NCI-H2227 treated with DMSO at 0.1 percent for 48 hours (cell line): ENCODE data around the gene INKA1.
"Not testable (repeated sequence)": the region's sequence is repeated elsewhere in the genome, so short reads cannot be mapped to it uniquely, and the experiment has no call there.

Source experiments
- DNase-seq: peaks from one replicate; lab custom pipeline; 2025; lab: John Stamatoyannopoulos, UW

Gene INKA1

DNA sequence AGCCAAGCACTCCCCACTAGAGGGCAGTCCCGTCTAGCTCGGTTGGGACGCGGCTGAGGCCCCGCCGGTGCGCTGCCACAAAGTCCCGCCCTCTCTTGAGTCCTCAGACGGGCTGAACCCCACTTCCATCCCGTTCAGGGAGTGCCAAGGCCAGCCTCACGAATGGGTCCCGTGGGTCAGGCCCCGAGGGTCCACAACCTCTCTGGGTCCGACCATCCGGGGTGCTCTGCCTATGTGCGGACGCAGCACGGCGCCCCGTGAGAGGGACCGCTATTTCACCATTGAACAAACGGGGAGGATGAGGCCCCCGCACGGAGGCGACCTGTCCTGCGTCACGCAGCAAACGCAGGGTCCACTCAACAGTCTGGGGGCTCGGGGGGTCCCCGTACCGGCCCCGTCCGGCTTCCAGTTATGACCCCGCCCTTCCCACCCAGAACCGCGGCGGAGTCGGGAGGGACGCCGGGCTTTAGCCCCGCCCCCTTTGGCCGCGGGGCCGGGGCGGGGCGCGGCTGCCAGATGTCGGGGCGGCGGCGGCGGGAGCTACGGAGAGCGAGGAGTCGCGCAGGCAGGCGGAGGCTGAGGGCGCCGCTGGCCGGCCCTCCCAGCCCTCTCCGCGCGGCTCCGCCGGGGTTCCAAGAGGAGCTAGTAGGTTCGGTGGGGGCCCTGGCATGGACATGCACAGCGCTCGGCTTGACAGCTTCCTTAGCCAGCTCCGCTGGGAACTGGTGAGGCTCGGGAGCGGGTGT is at the start of gene INKA1:
INKA1 (plus strand) TSS at position 543 of the 746 bp plus-strand sequence; CDS start at position 675, 132 bp downstream.
- peak; percentile 71 for DNase-seq

DNA sequence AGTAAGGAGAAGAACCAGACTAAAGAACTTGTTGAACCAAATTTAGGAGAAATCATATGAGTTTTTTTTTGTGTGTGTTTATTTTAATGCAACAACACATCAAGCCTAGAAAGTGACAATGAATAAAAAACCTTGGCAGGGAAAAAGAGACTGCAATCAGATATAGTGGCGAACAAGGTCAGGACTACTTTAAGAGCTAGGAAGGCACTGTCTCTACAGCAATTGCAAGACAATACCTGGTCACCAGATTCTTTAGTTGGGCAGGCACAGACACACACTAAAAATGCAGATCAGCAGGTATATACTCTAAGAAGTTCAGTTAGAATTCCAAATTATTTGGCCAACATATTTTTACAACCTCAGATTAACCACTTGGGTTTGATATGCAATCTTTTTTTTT is 48.5 kb upstream of the INKA1 start:
- no peak for DNase-seq

DNA sequence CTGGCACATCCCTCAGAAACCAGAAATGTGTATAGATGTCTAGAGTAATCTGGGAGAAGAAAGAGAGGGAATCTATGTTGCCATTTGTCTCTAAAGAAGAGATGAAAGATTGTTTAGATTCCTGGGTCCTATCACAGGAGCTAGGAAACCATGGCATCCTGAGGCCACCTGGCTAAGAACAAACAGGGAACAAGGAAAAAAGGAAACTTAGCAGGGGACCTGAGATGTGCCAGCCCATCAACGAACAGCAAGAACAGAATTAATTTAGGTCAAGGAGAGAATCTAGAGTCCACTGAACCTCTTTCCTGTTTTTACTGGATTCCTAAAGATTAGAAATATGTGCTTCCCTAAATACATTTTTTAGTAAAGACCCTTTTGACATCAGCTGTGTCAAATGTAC is 47.0 kb upstream of the INKA1 start:
- DNase-seq: no peak

DNA sequence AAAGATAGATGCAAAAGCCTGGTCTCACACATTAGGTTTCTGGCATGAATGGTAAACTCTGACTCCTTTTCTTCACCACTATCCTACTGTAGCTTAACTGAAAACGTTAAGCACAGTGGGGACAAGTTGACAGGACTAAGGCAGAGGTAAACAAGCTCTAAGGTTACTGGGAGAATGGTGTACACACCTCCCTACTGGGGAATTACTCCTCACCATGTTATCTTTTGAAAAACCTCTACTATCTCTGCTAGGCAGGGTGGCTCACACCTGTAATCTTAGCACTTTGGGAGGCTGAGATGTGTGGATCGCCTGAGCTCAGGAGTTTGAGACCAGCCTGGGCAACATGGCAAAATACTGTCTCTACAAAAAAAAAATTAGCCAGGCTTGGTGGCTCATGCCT is 45.9 kb upstream of the INKA1 start:
- no peak for DNase-seq

DNA sequence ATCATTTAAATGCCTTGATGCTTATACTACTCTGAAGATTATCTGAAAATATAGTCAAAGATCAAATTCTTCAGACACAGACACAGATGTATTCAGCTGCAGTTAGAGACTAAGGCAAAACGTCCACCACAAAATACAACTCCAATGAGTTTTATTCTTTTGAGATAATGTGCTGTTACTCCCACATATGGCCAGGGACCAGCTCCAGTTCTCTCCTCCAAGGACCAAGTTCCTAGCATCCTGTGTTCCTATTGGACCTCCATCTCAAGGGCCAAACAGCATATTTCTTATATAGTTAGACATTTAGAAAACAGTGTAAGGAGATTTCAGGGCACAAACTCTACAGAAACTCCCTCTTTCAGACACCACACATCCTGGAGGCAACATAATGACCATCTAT is 43.8 kb upstream of the INKA1 start:
- DNase-seq: no peak

DNA sequence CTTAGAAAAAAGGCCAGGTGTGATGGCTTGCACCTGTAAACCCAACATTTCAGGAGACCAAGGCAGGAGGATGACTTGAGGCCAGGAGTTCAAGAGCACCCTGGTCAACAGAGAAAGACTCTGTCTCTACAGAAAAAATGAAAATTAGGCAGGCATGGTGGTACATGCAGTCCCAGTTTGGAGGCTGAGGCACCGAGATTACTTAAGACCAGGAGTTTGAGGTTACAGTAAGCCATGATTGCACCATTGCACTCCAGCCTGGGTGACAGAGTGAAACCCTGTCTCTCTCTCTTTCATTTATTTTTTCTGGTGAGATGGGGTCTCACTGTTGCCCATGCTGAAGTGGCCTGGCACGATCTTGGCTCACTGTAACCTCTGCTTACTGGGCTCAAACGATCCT is 41.4 kb upstream of the INKA1 start:
- no peak for DNase-seq

DNA sequence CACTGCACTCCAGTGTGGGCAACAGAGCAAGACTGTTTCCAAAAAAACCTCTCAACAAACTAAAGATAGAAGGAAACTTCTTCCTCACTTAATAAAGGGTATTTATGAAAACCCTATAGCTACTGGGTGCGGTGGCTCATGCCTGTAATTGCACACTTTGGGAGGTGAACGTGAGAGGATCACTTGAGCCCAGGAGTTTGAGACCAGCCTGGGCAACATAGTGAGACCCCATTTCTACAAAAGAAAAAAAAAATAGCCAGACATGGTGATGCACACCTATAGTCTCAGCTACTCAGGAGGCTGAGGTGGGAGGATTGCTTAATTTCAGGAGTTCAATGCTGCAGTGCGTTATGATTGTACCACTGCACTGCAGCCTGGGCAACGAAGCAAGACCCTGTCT is 39.1 kb upstream of the INKA1 start:
- no peak for DNase-seq

DNA sequence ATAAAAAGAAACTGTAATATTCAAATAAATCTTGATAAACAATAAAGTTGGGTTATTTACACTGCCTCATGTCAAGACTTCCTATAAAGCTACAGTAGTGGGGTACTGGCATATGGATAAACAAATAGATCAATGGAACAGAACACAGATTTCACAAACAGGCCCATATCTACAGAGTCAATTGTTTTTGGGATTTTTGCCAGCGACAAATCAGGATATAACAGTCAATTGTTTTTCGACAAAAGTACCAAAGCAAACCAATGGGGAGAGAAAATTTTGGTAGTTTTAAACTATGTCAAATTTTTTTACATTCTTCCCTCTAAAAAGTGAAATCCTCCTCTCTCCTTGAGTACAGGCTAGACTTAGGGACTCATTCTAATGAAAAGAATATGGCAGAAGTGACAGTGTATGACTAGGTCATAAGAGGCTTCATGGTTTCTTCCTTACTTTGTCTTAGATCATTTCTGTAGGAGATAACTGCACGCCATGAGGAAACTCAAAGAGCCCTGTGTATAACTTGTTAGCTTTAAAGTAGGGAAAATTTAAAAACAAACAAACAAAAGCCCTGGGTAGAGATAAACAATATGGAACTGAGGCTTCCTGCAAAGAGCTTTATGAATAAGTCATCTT is 33.7 kb upstream of the INKA1 start:
- no peak for DNase-seq

DNA sequence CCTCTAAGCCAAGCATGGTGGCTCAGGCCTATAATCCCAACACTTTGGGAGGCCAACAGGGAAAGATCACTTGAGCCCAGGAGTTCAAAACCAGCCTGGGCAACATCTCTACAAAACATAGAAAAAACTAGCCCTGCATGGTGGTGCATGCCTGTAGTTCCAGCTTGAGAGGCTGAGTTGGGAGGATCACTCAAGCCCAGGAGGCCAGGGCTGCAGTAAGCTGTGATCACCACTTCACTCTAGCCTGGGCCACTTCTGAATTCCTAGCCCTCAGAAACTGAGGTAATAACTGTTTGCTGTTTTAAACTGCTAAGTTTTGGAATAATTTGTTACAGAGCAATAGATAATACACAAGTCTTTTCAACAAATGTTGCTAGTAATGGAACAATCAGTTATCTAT is 33.1 kb upstream of the INKA1 start:
- no peak for DNase-seq

DNA sequence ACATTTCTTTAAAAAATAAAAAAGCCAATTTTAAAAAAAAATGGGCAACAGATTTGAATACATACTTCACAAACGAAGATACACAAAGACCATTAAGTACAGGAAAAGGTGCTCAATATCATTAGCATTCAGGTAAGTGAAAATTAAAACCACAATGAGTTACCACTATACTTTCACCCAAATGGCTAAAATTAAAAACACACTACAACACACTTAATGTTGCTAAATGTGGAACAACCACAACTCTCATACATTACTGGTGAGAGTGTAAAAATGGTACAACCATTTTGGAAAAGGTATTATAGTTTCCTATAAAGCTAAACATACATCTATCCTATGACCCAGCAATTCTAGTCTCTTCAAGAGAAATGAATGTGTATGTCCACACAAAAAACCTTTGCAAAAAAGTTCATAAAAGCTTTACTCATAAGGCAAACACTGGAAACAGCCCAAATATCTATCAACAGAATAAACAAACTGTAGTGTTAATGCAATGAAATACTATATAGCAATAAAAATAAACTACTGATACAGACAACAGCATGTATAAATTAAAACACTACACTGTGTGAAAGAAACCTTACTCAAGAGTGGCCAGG is 31.6 kb upstream of the INKA1 start:
- no peak for DNase-seq

DNA sequence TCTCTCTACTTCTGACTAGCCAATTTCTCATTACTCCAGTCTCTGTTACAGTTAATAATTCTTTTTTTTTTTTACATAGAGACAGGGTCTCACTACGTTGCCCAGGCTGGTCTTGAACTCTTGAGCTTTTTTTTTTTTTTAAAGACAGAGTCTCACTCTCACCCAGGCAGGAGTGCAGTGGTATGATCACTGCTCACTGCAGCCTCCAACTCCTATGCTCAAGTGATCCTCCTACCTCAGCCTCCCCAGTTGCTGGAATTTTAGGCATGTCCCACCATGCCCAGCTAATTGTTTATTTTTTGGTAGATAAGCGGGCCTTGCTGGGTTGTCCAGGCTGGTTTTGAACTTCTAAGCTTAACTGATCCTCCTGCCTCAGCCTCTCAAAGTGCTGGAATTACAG is 30.4 kb upstream of the INKA1 start:
- DNase-seq: no peak

DNA sequence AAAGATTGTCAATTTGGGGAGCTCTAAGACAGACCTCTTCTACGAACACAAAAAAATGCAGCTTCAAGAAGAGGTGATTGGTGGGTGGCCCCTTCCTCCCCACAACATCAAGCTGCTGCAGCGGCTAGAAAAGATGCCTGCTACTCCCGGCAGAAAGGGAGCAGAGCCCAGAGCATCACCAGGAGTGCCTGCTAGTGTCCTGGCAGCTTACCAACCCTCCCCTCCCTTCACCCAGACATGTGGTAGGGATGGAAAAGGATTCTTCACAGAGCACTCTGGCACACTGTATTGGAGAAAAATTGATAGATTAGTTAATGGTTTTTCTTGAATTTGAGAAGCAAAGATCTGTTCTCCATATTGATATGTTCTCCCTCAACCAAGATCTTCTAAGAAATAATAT is 27.5 kb upstream of the INKA1 start:
- no peak for DNase-seq

DNA sequence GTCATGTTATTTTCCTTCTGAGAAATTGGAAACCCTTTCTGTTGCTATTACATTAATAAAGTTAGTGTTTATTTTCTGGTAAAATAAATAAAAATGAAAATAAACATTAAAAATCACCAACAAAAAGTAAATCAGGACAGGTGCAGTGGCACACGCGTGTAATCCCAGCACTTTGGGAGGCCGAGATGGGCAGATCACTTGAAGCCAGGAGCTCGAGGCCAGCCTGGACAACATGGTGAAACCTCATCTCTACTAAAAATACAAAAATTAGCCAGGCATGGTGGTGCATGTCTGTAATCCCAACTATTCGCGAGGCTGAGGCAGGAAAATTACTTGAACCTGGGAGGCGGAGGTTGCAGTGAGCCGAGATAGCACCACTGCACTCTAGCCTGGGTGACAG is 27.0 kb upstream of the INKA1 start:
- DNase-seq: not testable (repeated sequence)

DNA sequence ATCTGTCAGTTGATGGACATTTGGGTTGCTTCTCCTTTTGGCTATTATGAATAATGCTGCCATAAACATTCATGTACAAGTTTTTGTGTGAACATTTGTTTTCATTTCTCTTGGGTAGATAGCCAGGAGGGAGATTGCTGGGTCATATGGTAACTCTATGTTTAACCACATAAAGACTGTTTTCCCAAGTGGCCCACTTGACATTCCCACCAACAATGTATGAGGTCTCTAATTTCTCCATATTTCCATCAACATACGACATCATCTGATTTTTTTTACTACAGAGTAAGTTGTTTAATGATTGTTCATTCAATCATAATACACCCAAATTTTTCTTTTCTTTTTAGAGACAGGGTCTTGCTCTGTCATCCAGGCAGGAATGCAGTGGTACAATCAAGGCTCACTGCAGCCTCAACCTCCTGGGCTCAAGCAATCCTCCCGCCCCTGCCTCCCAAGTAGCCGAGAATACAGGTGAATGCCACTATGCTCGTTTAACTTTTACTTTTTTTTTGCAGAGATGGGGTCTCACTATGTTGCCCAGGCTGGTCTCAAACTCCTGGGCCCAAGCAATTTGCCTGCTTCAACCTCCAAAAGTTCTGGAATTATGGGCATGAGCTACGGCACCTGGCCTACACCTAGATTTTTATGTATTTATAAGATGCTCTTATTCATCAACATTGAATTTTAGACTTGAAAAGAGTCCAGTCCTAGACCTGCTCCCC is 23.5 kb upstream of the INKA1 start:
- DNase-seq: no peak

DNA sequence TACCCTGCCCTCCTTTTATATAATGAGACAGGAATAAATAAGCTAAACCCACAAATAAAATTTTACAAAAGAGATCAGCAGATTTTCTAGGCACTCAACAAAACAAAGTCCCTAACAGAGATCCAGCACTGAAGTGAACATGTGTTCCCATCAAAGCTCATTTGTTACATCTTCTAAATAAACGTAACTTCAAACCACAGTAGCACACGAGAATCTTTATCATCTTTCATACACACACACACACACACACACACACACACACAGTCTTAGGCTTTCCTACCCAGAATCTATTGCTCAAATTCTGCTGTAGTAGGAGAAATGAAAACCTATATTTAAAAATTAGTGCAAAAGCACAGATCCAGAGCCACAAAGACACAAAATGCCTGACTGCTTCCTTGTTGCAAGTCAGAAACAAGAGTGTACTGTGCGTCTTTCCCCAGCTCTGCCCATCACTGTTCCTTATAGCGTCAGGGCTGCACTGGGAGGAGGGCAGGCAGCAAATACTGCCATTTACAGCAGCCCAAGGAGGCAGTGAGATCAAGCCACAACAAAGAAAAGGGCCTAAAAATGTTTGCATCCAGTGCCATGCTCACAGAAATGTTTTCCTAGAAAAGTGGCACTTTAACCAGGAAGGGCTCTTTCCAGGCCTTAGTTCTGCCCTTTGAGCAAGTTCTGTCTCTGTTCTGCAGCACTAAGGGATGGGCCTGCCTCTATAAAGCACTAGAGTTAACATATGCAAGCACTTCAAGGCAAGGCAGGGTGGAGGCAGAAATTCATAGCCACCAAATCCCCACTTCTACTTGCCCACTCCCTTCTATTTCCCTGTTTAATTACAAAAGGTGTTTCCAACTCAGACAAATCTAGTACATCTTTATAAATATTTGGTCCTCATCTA is 22.7 kb upstream of the INKA1 start:
- DNase-seq: no peak

DNA sequence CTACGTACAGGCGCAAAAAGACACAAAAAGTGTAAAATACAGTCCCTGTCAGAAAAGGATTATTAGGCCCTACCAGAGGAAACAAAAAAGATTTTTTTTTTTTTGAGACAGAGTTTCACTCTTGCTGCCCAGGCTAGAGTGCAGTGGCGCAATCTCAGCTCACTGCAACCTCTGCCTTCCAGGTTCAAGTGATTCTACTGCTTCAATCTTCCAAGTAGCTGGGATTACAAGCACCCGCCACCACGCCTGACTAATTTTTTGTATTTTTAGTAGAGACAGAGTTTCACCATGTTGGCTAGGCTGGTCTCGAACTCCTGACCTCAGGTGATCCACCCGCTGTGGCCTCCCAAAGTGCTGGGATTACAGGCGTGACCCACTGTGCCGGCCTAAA is 22.1 kb upstream of the INKA1 start:
- not testable (repeated sequence) for DNase-seq

DNA sequence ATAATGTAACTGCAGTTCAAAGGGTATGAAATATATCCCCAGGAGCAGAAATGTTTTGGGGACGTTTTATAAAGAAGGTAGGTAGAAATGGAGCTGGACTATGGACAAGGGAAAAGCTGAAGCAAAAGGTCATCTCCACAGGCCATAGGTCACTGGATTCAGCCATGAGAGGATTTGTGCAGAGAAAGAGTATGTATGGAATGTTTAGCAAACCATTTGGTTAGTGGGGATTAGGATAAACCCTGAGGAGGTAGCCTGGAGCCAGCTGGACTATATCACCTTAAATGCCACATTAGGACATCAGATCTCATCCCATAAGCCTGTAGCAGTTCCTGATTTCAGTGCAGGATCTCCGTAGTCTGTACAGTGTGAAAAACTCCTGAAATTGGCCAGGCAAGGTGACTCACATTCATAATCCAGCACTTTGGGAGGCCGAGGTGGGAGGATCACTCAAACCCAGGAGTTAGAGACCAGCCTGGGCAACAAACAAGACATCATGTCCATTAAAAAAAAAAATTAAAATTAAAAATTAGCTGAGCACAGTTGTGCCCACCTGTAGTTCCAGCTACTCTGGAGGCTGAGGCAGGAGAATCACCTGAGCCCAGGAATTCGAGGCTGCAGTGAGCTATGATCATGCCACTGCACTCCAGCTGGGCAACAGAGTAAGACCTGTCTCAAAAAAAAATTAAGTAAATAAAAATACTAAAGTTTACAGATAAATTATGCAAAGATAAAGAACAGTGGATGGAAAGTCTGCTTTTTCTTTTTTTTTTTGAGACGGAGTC is 21.5 kb upstream of the INKA1 start:
- no peak for DNase-seq

DNA sequence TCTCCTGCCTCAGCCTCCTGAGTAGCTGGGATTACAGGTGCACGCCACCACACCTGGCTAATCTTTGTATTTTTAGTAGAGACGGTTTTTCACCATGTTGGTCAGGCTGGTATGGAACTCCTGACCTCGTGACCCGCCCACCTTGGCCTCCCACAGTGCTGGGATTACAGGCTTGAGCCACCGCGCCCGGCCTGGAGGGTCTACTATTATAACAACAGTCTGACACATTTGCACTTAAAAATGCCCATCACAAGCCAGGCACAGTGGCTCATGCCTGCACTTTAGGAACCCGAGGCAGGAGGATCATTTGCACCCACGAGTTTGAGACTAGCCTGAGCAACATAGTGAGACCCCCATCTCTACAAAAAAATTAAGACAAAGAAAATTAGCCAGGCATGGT is 20.8 kb upstream of the INKA1 start:
- DNase-seq: not testable (repeated sequence)

DNA sequence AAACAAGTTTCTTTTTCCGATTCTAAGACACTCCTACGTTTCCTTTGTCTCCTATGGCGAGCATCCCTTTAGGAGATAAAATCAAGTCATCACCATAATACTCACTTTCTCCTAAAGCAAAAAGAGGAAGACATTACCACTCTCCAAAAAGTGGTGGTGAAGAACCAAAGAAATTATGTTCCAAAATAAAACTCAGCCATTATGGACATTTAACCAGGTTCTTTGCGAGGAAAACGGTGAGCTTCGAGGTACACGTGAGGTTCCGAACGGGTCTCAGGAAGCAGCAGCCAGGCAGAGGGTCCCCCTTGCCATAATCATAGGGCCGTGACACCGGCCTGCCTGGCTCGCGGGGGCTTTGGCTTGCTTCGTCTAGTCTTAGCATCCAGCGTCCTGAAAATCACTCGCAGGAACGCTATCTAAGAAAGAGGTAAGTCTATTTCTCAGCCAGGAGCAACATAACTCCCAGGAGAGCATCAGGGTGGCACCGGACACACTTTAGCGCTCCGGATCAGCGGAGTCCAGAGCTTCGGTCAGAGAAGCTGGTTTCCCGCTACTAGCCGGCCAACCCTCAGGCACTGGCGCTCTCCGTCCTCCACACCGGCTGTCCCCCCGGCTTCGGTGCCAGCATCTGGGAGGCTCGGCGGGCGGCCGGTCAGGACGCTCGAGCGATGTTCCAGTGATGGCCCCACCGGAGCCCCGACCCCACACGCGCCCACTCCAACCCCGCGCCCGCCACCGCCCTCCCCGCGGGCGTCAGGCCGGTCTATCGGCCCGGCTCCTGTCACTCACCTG is 17.3 kb upstream of the INKA1 start:
- no peak for DNase-seq
